Measurements from ENCODE around the gene ATP6V0E2. TPM values are rescaled to one million over a fixed set of nuclear protein-coding genes. Genes with fewer than 3 reads are reported as not detected.

The ATP6V0E2 gene
- total RNA-seq, 1 experiment from 2014 or later, result 50.1 TPM

GRCh38 chr7:149838224-149838991, 35.4 kb upstream of the ATP6V0E2 start, which contains the start of gene ZNF862:
Gene ZNF862, plus strand, starts transcription at chr7:149838375. Its CDS starts 237 bp downstream, at chr7:149838612.
- Histone ChIP-seq H3K4me1 (ENCODE audit: insufficient read depth, low read length, poor library complexity, severe bottlenecking) (peaks cover 7% of the 10 kb centered on the region), H3K27me3 (replicated peaks; ENCODE audit: insufficient read depth, low read depth, low read length, poor library complexity) (no peaks in the 10 kb centered on the region), H3K27ac (ENCODE audit: low read depth, low read length, poor library complexity, severe bottlenecking) (peak within 1 kb of the TSS; percentile 77), H3K4me3 (ENCODE audit: low read depth, low read length, poor library complexity, severe bottlenecking) (peak within 1 kb of the TSS; percentile 79), H3K9me3 (ENCODE audit: low read depth, low read length, poor library complexity, severe bottlenecking) (no peaks in the 10 kb centered on the region), H3K36me3 (ENCODE audit: insufficient read depth, low read length, poor library complexity, severe bottlenecking) (no peaks in the 10 kb centered on the region)
- ChIA-PET CTCF (no interaction called here), POLR2A (ENCODE audit: low non-redundant PET) (interaction anchor here (0.5 to 0.6 kb wide), 2 partner anchors 33 to 204 kb away, joined by 3 read pairs; no protein-coding TSS in a partner anchor)
- no peak for TF ChIP-seq EZH2 (IDR thresholded peaks at IDR 0.05; ENCODE audit: borderline replicate concordance, low read depth, low read length, poor library complexity, severe bottlenecking)
- TF ChIP-seq, protein P1, sequence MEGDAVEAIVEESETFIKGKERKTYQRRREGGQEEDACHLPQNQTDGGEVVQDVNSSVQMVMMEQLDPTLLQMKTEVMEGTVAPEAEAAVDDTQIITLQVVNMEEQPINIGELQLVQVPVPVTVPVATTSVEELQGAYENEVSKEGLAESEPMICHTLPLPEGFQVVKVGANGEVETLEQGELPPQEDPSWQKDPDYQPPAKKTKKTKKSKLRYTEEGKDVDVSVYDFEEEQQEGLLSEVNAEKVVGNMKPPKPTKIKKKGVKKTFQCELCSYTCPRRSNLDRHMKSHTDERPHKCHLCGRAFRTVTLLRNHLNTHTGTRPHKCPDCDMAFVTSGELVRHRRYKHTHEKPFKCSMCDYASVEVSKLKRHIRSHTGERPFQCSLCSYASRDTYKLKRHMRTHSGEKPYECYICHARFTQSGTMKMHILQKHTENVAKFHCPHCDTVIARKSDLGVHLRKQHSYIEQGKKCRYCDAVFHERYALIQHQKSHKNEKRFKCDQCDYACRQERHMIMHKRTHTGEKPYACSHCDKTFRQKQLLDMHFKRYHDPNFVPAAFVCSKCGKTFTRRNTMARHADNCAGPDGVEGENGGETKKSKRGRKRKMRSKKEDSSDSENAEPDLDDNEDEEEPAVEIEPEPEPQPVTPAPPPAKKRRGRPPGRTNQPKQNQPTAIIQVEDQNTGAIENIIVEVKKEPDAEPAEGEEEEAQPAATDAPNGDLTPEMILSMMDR (conservative IDR thresholded peaks at IDR 0.05; ENCODE audit: low read depth, low read length), result no peak
- DNase-seq (ENCODE audit: low spot score), result peak; percentile 99
- no TSS peak for BruUV-seq (replicated peaks)
- intact Hi-C loops (cut with micrococcal nuclease; ENCODE audit: unreplicated experiment), result loop anchor here (2.0 kb wide), 1 partner anchor 16 kb away; no protein-coding TSS in a partner anchor

GRCh38 chr7:149838992-149839408, 34.8 kb upstream of the ATP6V0E2 start:
- intact Hi-C loops (cut with micrococcal nuclease; ENCODE audit: unreplicated experiment), result loop anchor here (2.0 kb wide), 1 partner anchor 16 kb away; no protein-coding TSS in a partner anchor
- no peaks in the 10 kb centered on the region for H3K36me3 ChIP-seq (ENCODE audit: insufficient read depth, low read length, poor library complexity, severe bottlenecking)
- ChIA-PET CTCF (no interaction called here), POLR2A (ENCODE audit: low non-redundant PET) (no interaction called here)
- H3K27me3 ChIP-seq (replicated peaks; ENCODE audit: insufficient read depth, low read depth, low read length, poor library complexity), result no peaks in the 10 kb centered on the region
- BruUV-seq (replicated peaks), result no TSS peak
- peaks cover 7% of the 10 kb centered on the region for H3K4me1 ChIP-seq (ENCODE audit: insufficient read depth, low read length, poor library complexity, severe bottlenecking)
- H3K9me3 ChIP-seq (ENCODE audit: low read depth, low read length, poor library complexity, severe bottlenecking), result no peaks in the 10 kb centered on the region
- peak overlapping the region; percentile 77 for H3K27ac ChIP-seq (ENCODE audit: low read depth, low read length, poor library complexity, severe bottlenecking)
- no peak for TF ChIP-seq EZH2 (IDR thresholded peaks at IDR 0.05; ENCODE audit: borderline replicate concordance, low read depth, low read length, poor library complexity, severe bottlenecking)
- TF ChIP-seq, protein P1 (conservative IDR thresholded peaks at IDR 0.05; ENCODE audit: low read depth, low read length), result no peak
- DNase-seq (ENCODE audit: low spot score), result no peak
- peak overlapping the region; percentile 79 for H3K4me3 ChIP-seq (ENCODE audit: low read depth, low read length, poor library complexity, severe bottlenecking)

DNA sequence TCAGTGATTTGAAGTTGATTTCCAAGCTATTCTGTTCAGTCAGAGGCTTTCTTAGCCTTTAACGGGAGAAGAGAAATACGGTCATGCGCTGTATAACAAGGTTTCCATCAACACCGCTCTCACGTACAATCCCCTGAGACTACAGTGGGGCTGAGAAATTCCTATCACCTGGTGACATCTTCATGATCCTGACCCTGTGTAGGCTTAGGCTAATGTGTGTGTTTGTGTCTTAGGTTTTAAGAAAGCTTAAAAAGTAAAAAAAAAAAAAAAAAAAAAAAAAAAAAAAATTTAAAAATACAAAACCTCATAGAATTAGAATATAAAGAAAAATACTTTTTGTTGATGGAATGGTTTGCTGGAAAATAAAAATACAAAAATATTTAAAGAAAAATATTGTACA, 33.8 kb upstream of the ATP6V0E2 start:
- ChIA-PET CTCF (interaction anchor here (0.6 kb wide), 1 partner anchor 43 kb away, joined by 3 read pairs; no protein-coding TSS in a partner anchor), POLR2A (ENCODE audit: low non-redundant PET) (interaction anchor here (0.7 kb wide), 1 partner anchor 790 kb away, joined by 18 read pairs; no protein-coding TSS in a partner anchor)
- no peak for TF ChIP-seq EZH2 (IDR thresholded peaks at IDR 0.05; ENCODE audit: borderline replicate concordance, low read depth, low read length, poor library complexity, severe bottlenecking)
- TF ChIP-seq, protein P1 (conservative IDR thresholded peaks at IDR 0.05; ENCODE audit: low read depth, low read length), result no peak

More for the DNA sequence above, 33.8 kb upstream of the ATP6V0E2 start:
- Histone ChIP-seq H3K4me1 (ENCODE audit: insufficient read depth, low read length, poor library complexity, severe bottlenecking) (peaks cover 7% of the 10 kb centered on the region), H3K27me3 (replicated peaks; ENCODE audit: insufficient read depth, low read depth, low read length, poor library complexity) (no peaks in the 10 kb centered on the region), H3K9me3 (ENCODE audit: low read depth, low read length, poor library complexity, severe bottlenecking) (no peaks in the 10 kb centered on the region), H3K36me3 (ENCODE audit: insufficient read depth, low read length, poor library complexity, severe bottlenecking) (no peaks in the 10 kb centered on the region), H3K4me3 (ENCODE audit: low read depth, low read length, poor library complexity, severe bottlenecking) (no peak overlapping the region), H3K27ac (ENCODE audit: low read depth, low read length, poor library complexity, severe bottlenecking) (no peak overlapping the region)
- DNase-seq (ENCODE audit: low spot score), result no peak
- intact Hi-C loops (cut with micrococcal nuclease; ENCODE audit: unreplicated experiment), result loop anchor here (2.0 kb wide), 1 partner anchor 15 kb away; no protein-coding TSS in a partner anchor
- no TSS peak for BruUV-seq (replicated peaks)

All from A673 (cell line).